Neural cell (in vitro differentiated cells): ENCODE results near the gene HIP1R. TPM values are rescaled to one million over a fixed set of nuclear protein-coding genes. Genes with fewer than 3 reads are reported as not detected.

Source experiments
- H2AFZ ChIP-seq: fragments of 200-600, 300-800 bp; sonication (generic), shearing (Covaris generic); 2 replicates; pipeline ENCODE4 v1.6.0; 2014; ENCODE audit warnings: low read depth, mild to moderate bottlenecking, antibody characterized with exemption, low read length, moderate library complexity
- H3F3A ChIP-seq: fragments of 200-600 bp; shearing (Covaris generic); 2 replicates; pipeline ENCODE4 v1.6.1; 2016; ENCODE audit warnings: mild to moderate bottlenecking, moderate library complexity, mixed read lengths, antibody characterized with exemption, low read length; ENCODE audit not compliant: insufficient read depth, poor library complexity, severe bottlenecking
- H3K27ac ChIP-seq: fragments of 200-600, 300-800 bp; sonication (generic), shearing (Covaris generic); 2 replicates; pipeline ENCODE4 v1.5.1; 2014; ENCODE audit warnings: mild to moderate bottlenecking, low read length, moderate library complexity
- H3K27me3 ChIP-seq: fragments of 300-800, 200-600 bp; sonication (generic), shearing (Covaris generic); 2 replicates; pipeline ENCODE4 v1.6.0; 2014; ENCODE audit warnings: mild to moderate bottlenecking, low read depth, low read length, moderate library complexity; ENCODE audit not compliant: insufficient read depth
- H3K36me3 ChIP-seq: fragments of 300-800, 200-600 bp; sonication (generic), shearing (Covaris generic); 2 replicates; pipeline ENCODE4 v1.5.1; 2014; ENCODE audit warnings: mild to moderate bottlenecking, antibody characterized with exemption, low read length, moderate library complexity; ENCODE audit not compliant: insufficient read depth
- H3K4me2 ChIP-seq: fragments of 300-800, 200-600 bp; sonication (generic), shearing (Covaris generic); 2 replicates; pipeline ENCODE4 v1.6.0; 2014; ENCODE audit warnings: mild to moderate bottlenecking, low read length
- H3K4me3 ChIP-seq: fragments of 300-800, 200-600 bp; sonication (generic), shearing (Covaris generic); 2 replicates; pipeline ENCODE4 v1.5.1; 2014; ENCODE audit warnings: mild to moderate bottlenecking, low read length, moderate library complexity
- H3K79me2 ChIP-seq: fragments of 200-600 bp; shearing (Covaris generic); replicated peaks from 2 replicates; pipeline ENCODE4 v1.6.0; 2014; ENCODE audit warnings: mild to moderate bottlenecking, low read length, moderate library complexity; ENCODE audit not compliant: insufficient read depth
- H3K9ac ChIP-seq: fragments of 300-800, 200-600 bp; sonication (generic), shearing (Covaris generic); 2 replicates; pipeline ENCODE4 v1.6.1; 2016; ENCODE audit warnings: mild to moderate bottlenecking, low read length, mixed read lengths
- H3K9me2 ChIP-seq: fragments of 200-600 bp; shearing (Covaris generic); 2 replicates; pipeline ENCODE4 v1.6.1; 2016; ENCODE audit warnings: mild to moderate bottlenecking, low read length, mixed read lengths; ENCODE audit not compliant: insufficient read depth
- H3K9me3 ChIP-seq: fragments of 200-600, 300-800 bp; sonication (generic), shearing (Covaris generic); 2 replicates; pipeline ENCODE4 v1.6.1; 2016; ENCODE audit warnings: mild to moderate bottlenecking, mixed run types, low read length, moderate library complexity, mixed read lengths
- H4K20me1 ChIP-seq: fragments of 200-600 bp; shearing (Covaris generic); 2 replicates; pipeline ENCODE4 v1.6.1; 2016; ENCODE audit warnings: mild to moderate bottlenecking, mixed run types; ENCODE audit not compliant: insufficient read depth
- CTCF ChIP-seq: fragments of 450-650 bp; IDR thresholded peaks from 2 replicates; pipeline ENCODE4 v1.5.1; 2014; ENCODE audit warnings: antibody characterized with exemption, mild to moderate bottlenecking, moderate library complexity; ENCODE audit not compliant: poor library complexity, severe bottlenecking
- EP300 ChIP-seq: fragments of 450-650 bp; conservative IDR thresholded peaks from 2 replicates; pipeline ENCODE4 v1.6.1; 2014; ENCODE audit warnings: antibody characterized with exemption, mild to moderate bottlenecking, moderate library complexity; ENCODE audit not compliant: poor library complexity, severe bottlenecking
- EZH2 ChIP-seq: fragments of 200-600, 300-800 bp; shearing (Covaris generic), sonication (generic); IDR thresholded peaks from 2 replicates; pipeline ENCODE4 v1.6.1; 2014; ENCODE audit warnings: antibody characterized with exemption, low read length, borderline replicate concordance, mild to moderate bottlenecking; ENCODE audit not compliant: insufficient read depth, poor library complexity, severe bottlenecking
- MXI1 ChIP-seq: fragments of 450-650 bp; conservative IDR thresholded peaks from 2 replicates; pipeline ENCODE4 v1.6.1; 2014; ENCODE audit warnings: antibody characterized with exemption, mild to moderate bottlenecking; ENCODE audit not compliant: poor library complexity, severe bottlenecking
- POLR2AphosphoS5 ChIP-seq: IDR thresholded peaks from 2 replicates; pipeline ENCODE4 v1.6.1; 2012
- RAD21 ChIP-seq: fragments of 450-650 bp; conservative IDR thresholded peaks from 2 replicates; pipeline ENCODE4 v1.6.1; 2014; ENCODE audit warnings: antibody characterized with exemption, mild to moderate bottlenecking, moderate library complexity
- SMC3 ChIP-seq: fragments of 450-650 bp; conservative IDR thresholded peaks from 2 replicates; pipeline ENCODE4 v1.6.1; 2014; ENCODE audit warnings: antibody characterized with exemption, mild to moderate bottlenecking, moderate library complexity; ENCODE audit not compliant: poor library complexity
- TAF1 ChIP-seq: IDR thresholded peaks from 2 replicates; pipeline ENCODE4 v1.6.1; 2012; ENCODE audit warnings: low read depth
- polyA plus RNA-seq: library from polyadenylated mRNA; depleted of rRNA; stranded (reverse); fragments of >200 nt; gene quantifications from 2 replicates; pipeline ENCODE4 v1.2.3, GENCODE V29; 2014
- TF ChIP-seq, protein P1 (sequence below): IDR thresholded peaks from 2 replicates; pipeline ENCODE4 v1.6.1; 2012; ENCODE audit warnings: borderline replicate concordance

The HIP1R gene
- polyA plus RNA-seq, 1 donor from 2014 or later: 270 TPM

GRCh38 chr12:122830517-122831214 is 4.6 kb upstream of the HIP1R start:
- Histone ChIP-seq H4K20me1 (no peaks in the 10 kb centered on the region), H3K4me3 (no peak overlapping the region), H3K27me3 (no peaks in the 10 kb centered on the region), H3F3A (peaks cover 3% of the 10 kb centered on the region), H3K9me2 (no peaks in the 10 kb centered on the region), H3K4me2 (no peak overlapping the region), H3K9me3 (no peaks in the 10 kb centered on the region), H2AFZ (no peak overlapping the region), H3K79me2 (no peaks in the 10 kb centered on the region), H3K27ac (no peak overlapping the region), H3K9ac (no peak overlapping the region), H3K36me3 (no peaks in the 10 kb centered on the region)
- no peak for TF ChIP-seq MXI1
- TF ChIP-seq, protein P1, sequence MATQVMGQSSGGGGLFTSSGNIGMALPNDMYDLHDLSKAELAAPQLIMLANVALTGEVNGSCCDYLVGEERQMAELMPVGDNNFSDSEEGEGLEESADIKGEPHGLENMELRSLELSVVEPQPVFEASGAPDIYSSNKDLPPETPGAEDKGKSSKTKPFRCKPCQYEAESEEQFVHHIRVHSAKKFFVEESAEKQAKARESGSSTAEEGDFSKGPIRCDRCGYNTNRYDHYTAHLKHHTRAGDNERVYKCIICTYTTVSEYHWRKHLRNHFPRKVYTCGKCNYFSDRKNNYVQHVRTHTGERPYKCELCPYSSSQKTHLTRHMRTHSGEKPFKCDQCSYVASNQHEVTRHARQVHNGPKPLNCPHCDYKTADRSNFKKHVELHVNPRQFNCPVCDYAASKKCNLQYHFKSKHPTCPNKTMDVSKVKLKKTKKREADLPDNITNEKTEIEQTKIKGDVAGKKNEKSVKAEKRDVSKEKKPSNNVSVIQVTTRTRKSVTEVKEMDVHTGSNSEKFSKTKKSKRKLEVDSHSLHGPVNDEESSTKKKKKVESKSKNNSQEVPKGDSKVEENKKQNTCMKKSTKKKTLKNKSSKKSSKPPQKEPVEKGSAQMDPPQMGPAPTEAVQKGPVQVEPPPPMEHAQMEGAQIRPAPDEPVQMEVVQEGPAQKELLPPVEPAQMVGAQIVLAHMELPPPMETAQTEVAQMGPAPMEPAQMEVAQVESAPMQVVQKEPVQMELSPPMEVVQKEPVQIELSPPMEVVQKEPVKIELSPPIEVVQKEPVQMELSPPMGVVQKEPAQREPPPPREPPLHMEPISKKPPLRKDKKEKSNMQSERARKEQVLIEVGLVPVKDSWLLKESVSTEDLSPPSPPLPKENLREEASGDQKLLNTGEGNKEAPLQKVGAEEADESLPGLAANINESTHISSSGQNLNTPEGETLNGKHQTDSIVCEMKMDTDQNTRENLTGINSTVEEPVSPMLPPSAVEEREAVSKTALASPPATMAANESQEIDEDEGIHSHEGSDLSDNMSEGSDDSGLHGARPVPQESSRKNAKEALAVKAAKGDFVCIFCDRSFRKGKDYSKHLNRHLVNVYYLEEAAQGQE: no peak
- TF ChIP-seq POLR2AphosphoS5: no peak
- TF ChIP-seq CTCF: no peak
- no peak for TF ChIP-seq EZH2
- TF ChIP-seq RAD21: no peak
- no peak for TF ChIP-seq SMC3
- no peak for TF ChIP-seq EP300
- no peak for TF ChIP-seq TAF1

DNA sequence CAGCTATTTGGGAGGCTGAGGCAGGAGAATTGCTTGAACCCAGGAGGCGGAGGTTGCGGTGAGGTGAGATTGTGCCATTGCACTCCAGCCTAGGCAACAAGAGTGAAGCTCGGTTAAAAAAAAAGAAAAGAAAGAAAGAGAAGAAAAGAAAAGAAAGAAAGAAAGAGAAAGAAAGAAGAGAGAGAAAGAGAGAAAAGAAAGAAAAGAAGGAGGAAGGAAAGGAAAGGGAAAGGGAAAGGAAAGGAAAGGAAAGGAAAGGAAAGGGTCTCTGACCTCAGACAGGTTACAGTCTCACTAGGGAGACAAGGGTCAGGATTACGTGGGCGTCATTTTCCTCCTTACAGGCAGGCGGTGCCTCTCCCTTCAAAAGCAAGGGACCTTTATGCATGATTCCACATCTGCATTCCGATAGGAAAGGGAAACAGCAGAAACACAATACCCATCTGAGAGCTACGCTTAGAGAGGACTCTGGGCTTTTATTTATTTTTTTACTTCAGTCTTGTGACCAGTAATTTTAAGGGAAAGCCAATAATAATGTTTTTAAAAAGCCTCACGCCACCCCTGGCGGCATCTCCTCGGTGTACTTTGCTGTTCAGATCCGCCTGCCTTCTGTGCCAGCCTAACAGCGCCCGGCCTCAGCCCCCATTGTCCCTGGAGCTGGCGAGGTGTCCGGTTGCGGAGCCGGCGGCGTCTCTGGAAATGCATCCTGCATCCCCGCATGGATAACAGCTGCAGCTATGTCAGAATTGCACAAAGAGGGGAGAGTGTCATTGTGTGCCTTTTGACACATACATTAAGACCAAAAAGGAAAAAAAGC is 945 bp upstream of the HIP1R start:
- H3K9me3 ChIP-seq: no peaks in the 10 kb centered on the region
- peaks cover 5% of the 10 kb centered on the region for H3K36me3 ChIP-seq
- no peaks in the 10 kb centered on the region for H3K27me3 ChIP-seq
- peak overlapping the region; percentile 91 for H3K27ac ChIP-seq
- peaks cover 11% of the 10 kb centered on the region for H4K20me1 ChIP-seq
- H3K9me2 ChIP-seq: no peaks in the 10 kb centered on the region
- peaks cover 3% of the 10 kb centered on the region for H3F3A ChIP-seq
- TF ChIP-seq, protein P1: peak; percentile 95
- TF ChIP-seq CTCF (peak; percentile 63), EP300 (peak; percentile 42), POLR2AphosphoS5 (peak; percentile 82), TAF1 (peak; percentile 94), EZH2 (no peak), RAD21 (peak; percentile 34), SMC3 (peak; percentile 51), MXI1 (peak; percentile 51)
- H3K4me3 ChIP-seq: peak overlapping the region; percentile 73
- H3K9ac ChIP-seq: peak overlapping the region; percentile 96
- H2AFZ ChIP-seq: peak overlapping the region; percentile 65
- H3K79me2 ChIP-seq: peaks cover 33% of the 10 kb centered on the region
- H3K4me2 ChIP-seq: peak overlapping the region; percentile 78
